HepG2 (cell line): ENCODE results near the gene NTM. TPM values are rescaled to one million over a fixed set of nuclear protein-coding genes. Genes with fewer than 3 reads are reported as not detected.

Source experiments
- ATAC-seq: fragments of 200-7000 bp; cut with Tn5 transposase; 3 replicates; pipeline ENCODE4 v1.9.1; 2020; ENCODE audit warnings: mild to moderate bottlenecking, moderate library complexity
- BruUV-seq: library from RNA; stranded (reverse); fragments of 400-500 nt; replicated peaks from 2 replicates; lab custom pipeline; 2021; lab: Mats Ljungman, UMichigan
- CTCF ChIA-PET: fragments of 300-600 bp; formaldehyde crosslinking; extraction: SDS; loops from one replicate; lab custom pipeline; 2021; ENCODE audit warnings: low total read pairs, inconsistent platforms, low intra/inter-chr PET ratio; lab: Yijun Ruan, JAX
- POLR2A ChIA-PET: fragments of 350-600 bp; sonication (Branson Sonifier 250); formaldehyde crosslinking; loops from one replicate; lab custom pipeline; 2020; ENCODE audit warnings: antibody characterized with exemption, inconsistent platforms; lab: Yijun Ruan, JAX
- DNase-seq: peaks from one replicate; pipeline ENCODE4 v3.0.0-alpha.2; 2015; ENCODE audit warnings: low spot score
- FAIRE-seq: peaks from 3 replicates; lab custom pipeline; 2011; peaks lifted over from hg19 to GRCh38; lab: Jason Lieb, UNC
- H2AFZ ChIP-seq: one replicate; pipeline ENCODE4 v1.6.1; 2011; ENCODE audit warnings: low read length, inconsistent platforms
- H3K27ac ChIP-seq: fragments of 300-600 bp; 3 replicates; pipeline ENCODE4 v1.8.0; 2011; ENCODE audit warnings: mixed run types, mild to moderate bottlenecking, mixed read lengths, low read length, inconsistent platforms; ENCODE audit not compliant: insufficient read depth; ENCODE audit errors: extremely low read length
- H3K27me3 ChIP-seq, 2 experiments: fragments of 200-600 bp in 1 of 2; 2 replicates in 1 of 2; 3 replicates in 1 of 2; pipeline versions ENCODE4 v1.6.0 to v1.8.0; 2011; ENCODE audit warnings: low read length in 2 of 2, mild to moderate bottlenecking in 2 of 2, moderate library complexity in 2 of 2, inconsistent platforms in 1 of 2; ENCODE audit not compliant: insufficient read depth in 2 of 2, control insufficient read depth in 1 of 2
- H3K36me3 ChIP-seq, 2 experiments: fragments of 200-600 bp in 1 of 2; replicated peaks in 1 of 2; 2 replicates in 1 of 2; 3 replicates in 1 of 2; pipeline versions ENCODE4 v1.5.1 to v1.8.0; 2011; ENCODE audit warnings: low read length in 2 of 2, inconsistent platforms in 1 of 2; ENCODE audit not compliant: insufficient read depth in 2 of 2, control insufficient read depth in 1 of 2
- H3K4me1 ChIP-seq: 2 replicates; pipeline ENCODE4 v1.5.1; 2012; ENCODE audit warnings: low read length, inconsistent platforms; ENCODE audit not compliant: insufficient read depth
- H3K4me2 ChIP-seq: 2 replicates; pipeline ENCODE4 v1.6.0; 2011; ENCODE audit warnings: low read depth, low read length, inconsistent platforms
- H3K4me3 ChIP-seq, 3 experiments: fragments of 200-600 bp in 1 of 3; sonication (generic), shearing (Covaris generic) in 1 of 3; replicated peaks in 1 of 3; 2 replicates each; pipeline ENCODE4 v1.5.1; 2011 to 2016; ENCODE audit warnings: low read length in 3 of 3, inconsistent platforms in 2 of 3, low read depth in 2 of 3, mild to moderate bottlenecking in 2 of 3, control low read depth in 1 of 3, mixed read lengths in 1 of 3; ENCODE audit not compliant: insufficient read depth in 1 of 3
- H3K79me2 ChIP-seq: one replicate; pipeline ENCODE4 v1.6.1; 2011; ENCODE audit warnings: low read length, inconsistent platforms; ENCODE audit not compliant: insufficient read depth
- H3K9ac ChIP-seq: 2 replicates; pipeline ENCODE4 v1.6.0; 2011; ENCODE audit warnings: mild to moderate bottlenecking, low read depth, low read length, inconsistent platforms; ENCODE audit not compliant: insufficient read depth
- H3K9me3 ChIP-seq: 2 replicates; pipeline ENCODE4 v1.5.1; 2012; ENCODE audit warnings: mild to moderate bottlenecking, low read length
- H4K20me1 ChIP-seq: 2 replicates; pipeline ENCODE4 v1.6.0; 2011; ENCODE audit warnings: inconsistent platforms, mild to moderate bottlenecking, low read length, moderate library complexity; ENCODE audit not compliant: insufficient read depth
- EZH2 ChIP-seq: conservative IDR thresholded peaks from 2 replicates; pipeline ENCODE4 v1.6.1; 2012; ENCODE audit warnings: mild to moderate bottlenecking, low read depth, low read length, moderate library complexity
- FOXA3 ChIP-seq: IDR thresholded peaks from 2 replicates; pipeline ENCODE4 v1.6.1; 2016; ENCODE audit warnings: missing genetic modification reagents, missing compliant biosample characterization
- GTF2F1 ChIP-seq: fragments of 150-350 bp; IDR thresholded peaks from 2 replicates; pipeline ENCODE4 v1.6.1; 2014; ENCODE audit warnings: low read length
- HNRNPK ChIP-seq: fragments of 200-400 bp; formaldehyde crosslinking; IDR thresholded peaks from 2 replicates; pipeline ENCODE4 v1.6.1; 2018; ENCODE audit warnings: low read length, low read depth, moderate library complexity, mild to moderate bottlenecking; ENCODE audit not compliant: poor library complexity, severe bottlenecking
- IKZF1 ChIP-seq: fragments of 450-650 bp; IDR thresholded peaks from 2 replicates; pipeline ENCODE4 v1.7.1; 2016
- KAT2B ChIP-seq: fragments of 150-350 bp; IDR thresholded peaks from 2 replicates; pipeline ENCODE4 v1.6.1; 2014; ENCODE audit warnings: low read depth, low read length, borderline replicate concordance
- MTA1 ChIP-seq: sonication (generic); formaldehyde crosslinking; IDR thresholded peaks from 2 replicates; pipeline ENCODE4 v1.4.0; 2020; ENCODE audit warnings: missing genetic modification reagents, mild to moderate bottlenecking, borderline replicate concordance
- NR1H2 ChIP-seq: sonication (generic); formaldehyde crosslinking; IDR thresholded peaks from 2 replicates; pipeline ENCODE4 v1.8.1; 2022; ENCODE audit warnings: low read depth, missing genetic modification reagents, borderline replicate concordance
- NR3C1 ChIP-seq: sonication (generic); formaldehyde crosslinking; IDR thresholded peaks from 2 replicates; pipeline ENCODE4 v1.4.0; 2020; ENCODE audit warnings: missing genetic modification reagents
- RBM22 ChIP-seq: fragments of 200-400 bp; formaldehyde crosslinking; optimal IDR thresholded peaks from 2 replicates; pipeline ENCODE3; 2017; ENCODE audit warnings: mild to moderate bottlenecking, low read length, moderate library complexity
- SMAD3 ChIP-seq: sonication (generic); formaldehyde crosslinking; IDR thresholded peaks from 2 replicates; pipeline ENCODE4 v1.4.0; 2020; ENCODE audit warnings: missing genetic modification reagents
- TGIF2 ChIP-seq: IDR thresholded peaks from 2 replicates; pipeline ENCODE4 v1.6.1; 2016; ENCODE audit warnings: control low read depth, missing compliant biosample characterization
- TOPORS ChIP-seq: sonication (generic); formaldehyde crosslinking; IDR thresholded peaks from 2 replicates; pipeline ENCODE4 v1.8.0; 2023; ENCODE audit warnings: mild to moderate bottlenecking, missing genetic modification reagents
- YEATS4 ChIP-seq: sonication (generic); formaldehyde crosslinking; IDR thresholded peaks from 2 replicates; pipeline ENCODE4 v1.4.0; 2020; ENCODE audit warnings: missing genetic modification reagents, borderline replicate concordance
- ZEB1 ChIP-seq: IDR thresholded peaks from 2 replicates; pipeline ENCODE4 v1.6.1; 2012; ENCODE audit warnings: mild to moderate bottlenecking, low read depth, inconsistent platforms; ENCODE audit not compliant: insufficient replicate concordance
- ZNF703 ChIP-seq: sonication (generic); formaldehyde crosslinking; IDR thresholded peaks from 2 replicates; pipeline ENCODE4 v1.5.1; 2020; ENCODE audit warnings: missing genetic modification reagents, mild to moderate bottlenecking, moderate library complexity, borderline replicate concordance
- ZNF766 ChIP-seq: sonication (generic); formaldehyde crosslinking; IDR thresholded peaks from 2 replicates; pipeline ENCODE4 v1.5.0; 2020; ENCODE audit warnings: missing genetic modification reagents, borderline replicate concordance
- ZNF780A ChIP-seq: sonication (generic); formaldehyde crosslinking; IDR thresholded peaks from 2 replicates; pipeline ENCODE4 v1.8.0; 2022; ENCODE audit warnings: mild to moderate bottlenecking, missing genetic modification reagents, moderate library complexity
- ZNF790 ChIP-seq: sonication (generic); formaldehyde crosslinking; IDR thresholded peaks from 2 replicates; pipeline ENCODE4 v1.8.0; 2022; ENCODE audit warnings: missing genetic modification reagents, mild to moderate bottlenecking, borderline replicate concordance
- WGBS: methylation state at CpG from one replicate; pipeline ENCODE4 v1.1.6; 2017; ENCODE audit warnings: low lambda C conversion rate; 5-methylcytosine and 5-hydroxymethylcytosine counted together
- in situ Hi-C: cut with HindIII; loops from 2 replicates; pipeline ENCODE4 v1.10.0; 2017; ENCODE audit warnings: low pct_unique_long_range_greater_than_20kb; ENCODE audit not compliant: extremely low pct_ligation_motif_present
- intact Hi-C: fragments of 100-400 bp; cut with micrococcal nuclease; formaldehyde crosslinking; loops from one replicate; pipeline ENCODE4 v1.10.0; 2022; ENCODE audit not compliant: unreplicated experiment
- polyA plus RNA-seq, 8 experiments: library from polyadenylated mRNA; depleted of rRNA in 3 of 8; stranded (reverse) in 7 of 8; unstranded in 1 of 8; fragments of >200 nt; fragmentation: Illumina TruSeq in 4 of 8; extraction: Trizol in 4 of 8; gene quantifications; 2 replicates each; pipeline versions ENCODE4 v1.2.1 to v1.2.3, GENCODE V29; 2011 to 2016; ENCODE audit warnings: low read depth in 4 of 8, missing spikeins in 1 of 8, mixed read lengths in 1 of 8; ENCODE audit not compliant: insufficient read depth in 1 of 8
- total RNA-seq, 5 experiments: library from RNA; depleted of rRNA; stranded (reverse); fragments of >200 nt; fragmentation: Illumina TruSeq; extraction: Trizol; gene quantifications; 2 replicates each; pipeline ENCODE4 v1.2.3, GENCODE V29; 2016; ENCODE audit warnings: low read depth in 1 of 5
- TF ChIP-seq, protein P1 (sequence below): sonication (generic); formaldehyde crosslinking; IDR thresholded peaks from 2 replicates; pipeline ENCODE4 v1.9.0; 2021; ENCODE audit warnings: missing genetic modification reagents, borderline replicate concordance

NTM gene
- total and polyA plus RNA-seq, 2 of the 13 experiments (the other 11 are each of a cell fraction or from before 2014, with no cell fraction given): not detected

DNA sequence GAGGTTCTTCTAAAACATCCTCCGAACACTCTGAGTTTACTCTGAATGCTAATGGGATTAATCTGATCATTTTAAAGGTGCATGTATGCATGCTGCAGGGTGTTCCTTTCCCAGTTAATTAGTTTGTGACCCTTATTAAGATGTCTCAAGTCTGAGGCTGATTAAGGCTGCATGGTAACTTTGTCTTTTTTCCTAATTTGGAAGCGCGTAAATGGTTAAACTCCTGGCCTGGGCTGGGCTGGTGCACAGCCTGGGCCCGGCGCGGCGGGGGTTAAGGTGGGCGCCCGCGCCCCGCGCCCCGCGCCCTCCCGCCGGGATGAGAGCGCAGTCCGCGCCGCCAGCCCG lies 539.7 kb downstream of the NTM start:
- no peak for DNase-seq
- Histone ChIP-seq H3K9ac (no peak overlapping the region), H3K4me3 (no peak overlapping the region), H3K36me3 (no peaks in the 10 kb centered on the region), H4K20me1 (no peaks in the 10 kb centered on the region), H2AFZ (no peak overlapping the region), H3K79me2 (no peaks in the 10 kb centered on the region), H3K9me3 (no peaks in the 10 kb centered on the region), H3K4me2 (no peak overlapping the region), H3K27me3 (peaks cover 1 to 17% of the 10 kb centered on the region in 2 experiments; a peak in 2 of 5 replicates), H3K27ac (no peak overlapping the region), H3K4me1 (no peaks in the 10 kb centered on the region)
- TF ChIP-seq, protein P1, sequence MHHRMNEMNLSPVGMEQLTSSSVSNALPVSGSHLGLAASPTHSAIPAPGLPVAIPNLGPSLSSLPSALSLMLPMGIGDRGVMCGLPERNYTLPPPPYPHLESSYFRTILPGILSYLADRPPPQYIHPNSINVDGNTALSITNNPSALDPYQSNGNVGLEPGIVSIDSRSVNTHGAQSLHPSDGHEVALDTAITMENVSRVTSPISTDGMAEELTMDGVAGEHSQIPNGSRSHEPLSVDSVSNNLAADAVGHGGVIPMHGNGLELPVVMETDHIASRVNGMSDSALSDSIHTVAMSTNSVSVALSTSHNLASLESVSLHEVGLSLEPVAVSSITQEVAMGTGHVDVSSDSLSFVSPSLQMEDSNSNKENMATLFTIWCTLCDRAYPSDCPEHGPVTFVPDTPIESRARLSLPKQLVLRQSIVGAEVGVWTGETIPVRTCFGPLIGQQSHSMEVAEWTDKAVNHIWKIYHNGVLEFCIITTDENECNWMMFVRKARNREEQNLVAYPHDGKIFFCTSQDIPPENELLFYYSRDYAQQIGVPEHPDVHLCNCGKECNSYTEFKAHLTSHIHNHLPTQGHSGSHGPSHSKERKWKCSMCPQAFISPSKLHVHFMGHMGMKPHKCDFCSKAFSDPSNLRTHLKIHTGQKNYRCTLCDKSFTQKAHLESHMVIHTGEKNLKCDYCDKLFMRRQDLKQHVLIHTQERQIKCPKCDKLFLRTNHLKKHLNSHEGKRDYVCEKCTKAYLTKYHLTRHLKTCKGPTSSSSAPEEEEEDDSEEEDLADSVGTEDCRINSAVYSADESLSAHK: no peak
- TF ChIP-seq FOXA3 (no peak), ZEB1 (no peak), ZNF790 (CRISPR knock-in tag) (no peak), MTA1 (CRISPR knock-in tag) (no peak), ZNF703 (no peak), YEATS4 (CRISPR knock-in tag) (no peak), ZNF780A (CRISPR knock-in tag) (no peak), RBM22 (no peak), GTF2F1 (no peak), TGIF2 (CRISPR knock-in tag) (no peak), HNRNPK (no peak), NR1H2 (CRISPR knock-in tag) (no peak), NR3C1 (CRISPR knock-in tag) (no peak), EZH2 (no peak), IKZF1 (no peak), TOPORS (CRISPR knock-in tag) (no peak), SMAD3 (CRISPR knock-in tag) (no peak), KAT2B (no peak), ZNF766 (no peak)
- BruUV-seq: no TSS peak
- FAIRE-seq: no peak
- no peak for ATAC-seq
- POLR2A ChIA-PET: no interaction called here
- CTCF ChIA-PET: no interaction called here
- 32% methylated on average over 9 of the region's 21 CpGs for WGBS
- in situ Hi-C loops (no loop called here), intact Hi-C loops (no loop called here)
